GM12878 (cell line): ENCODE data around the gene HTR4. TPM values are rescaled to one million over a fixed set of nuclear protein-coding genes. Genes with fewer than 3 reads are reported as not detected.

ENCODE experiments used
- ATAC-seq: fragments of 200-7000 bp; cut with Tn5 transposase; 3 replicates; pipeline ENCODE4 v1.9.1; 2020; ENCODE audit warnings: mild to moderate bottlenecking, moderate library complexity
- BruUV-seq: library from RNA; stranded (reverse); fragments of 400-500 nt; replicated peaks from 2 replicates; lab custom pipeline; 2021; lab: Mats Ljungman, UMichigan
- CTCF ChIA-PET: fragments of 300-600 bp; sonication (Branson Sonifier 250); formaldehyde crosslinking; extraction: SDS; loops from one replicate; lab custom pipeline; 2021; ENCODE audit warnings: inconsistent platforms; lab: Yijun Ruan, JAX
- POLR2A ChIA-PET: fragments of 350-600 bp; formaldehyde crosslinking; extraction: SDS; loops from one replicate; lab custom pipeline; 2021; ENCODE audit warnings: inconsistent platforms; lab: Charles Lee
- RAD21 ChIA-PET: fragments of 300-600 bp; sonication (Branson Sonifier 250); formaldehyde crosslinking; loops from one replicate; lab custom pipeline; 2023; ENCODE audit warnings: antibody characterized with exemption; ENCODE audit not compliant: unreplicated experiment; lab: Charles Lee
- SMC1A ChIA-PET: fragments of 300-600 bp; sonication (Branson Sonifier 250); formaldehyde crosslinking; loops from one replicate; lab custom pipeline; 2023; ENCODE audit not compliant: unreplicated experiment, uncharacterized antibody; lab: Charles Lee
- DNase-seq: peaks from one replicate; pipeline ENCODE4 v3.0.0-alpha.2; 2011; ENCODE audit warnings: low read depth, low spot score
- FAIRE-seq: peaks from 3 replicates; lab custom pipeline; 2011; peaks lifted over from hg19 to GRCh38; lab: Jason Lieb, UNC
- H2AFZ ChIP-seq: 2 replicates; pipeline ENCODE4 v1.6.0; 2011; ENCODE audit warnings: low read depth, low read length, control low read depth; ENCODE audit not compliant: control insufficient read depth
- H3K27ac ChIP-seq: 2 replicates; pipeline ENCODE4 v1.5.1; 2011; ENCODE audit warnings: control low read depth; ENCODE audit not compliant: control insufficient read depth, insufficient read depth
- H3K27me3 ChIP-seq, 2 experiments: replicated peaks in 1 of 2; 2 replicates each; pipeline versions ENCODE4 v1.6.0 to v1.6.1; 2011; ENCODE audit warnings: low read length in 1 of 2; ENCODE audit not compliant: control insufficient read depth in 2 of 2, insufficient read depth in 2 of 2
- H3K36me3 ChIP-seq, 2 experiments: 2 replicates each; pipeline ENCODE4 v1.5.1; 2011; ENCODE audit warnings: low read length in 1 of 2; ENCODE audit not compliant: control insufficient read depth in 2 of 2, insufficient read depth in 2 of 2
- H3K4me1 ChIP-seq: 2 replicates; pipeline ENCODE4 v1.6.1; 2011; ENCODE audit warnings: mild to moderate bottlenecking, low read length, moderate library complexity, mixed read lengths; ENCODE audit not compliant: control insufficient read depth, insufficient read depth
- H3K4me2 ChIP-seq: 2 replicates; pipeline ENCODE4 v1.6.0; 2011; ENCODE audit warnings: control low read depth; ENCODE audit not compliant: control insufficient read depth, insufficient read depth
- H3K4me3 ChIP-seq: fragments of 200-600 bp; sonication (generic); 2 replicates; pipeline ENCODE4 v1.5.1; 2016
- H3K79me2 ChIP-seq: 2 replicates; pipeline ENCODE4 v1.6.0; 2011; ENCODE audit warnings: low read length; ENCODE audit not compliant: control insufficient read depth, insufficient read depth
- H3K9ac ChIP-seq: 2 replicates; pipeline ENCODE4 v1.8.0; 2011; ENCODE audit warnings: low read length, control low read depth, mixed read lengths; ENCODE audit not compliant: control insufficient read depth, insufficient read depth
- H3K9me3 ChIP-seq: replicated peaks from 3 replicates; pipeline ENCODE4 v1.5.1; 2011; ENCODE audit warnings: mild to moderate bottlenecking, low read length; ENCODE audit not compliant: control insufficient read depth, insufficient read depth
- H4K20me1 ChIP-seq: 2 replicates; pipeline ENCODE4 v1.6.0; 2011; ENCODE audit not compliant: control insufficient read depth, insufficient read depth
- GABPA ChIP-seq: IDR thresholded peaks from 2 replicates; pipeline ENCODE4 v1.6.1; 2014; ENCODE audit warnings: antibody characterized with exemption, low read depth, mild to moderate bottlenecking, inconsistent platforms
- LARP7 ChIP-seq: fragments of 450-650 bp; IDR thresholded peaks from 2 replicates; pipeline ENCODE4 v1.6.1; 2017; ENCODE audit warnings: mild to moderate bottlenecking
- RAD21 ChIP-seq: IDR thresholded peaks from 2 replicates; pipeline ENCODE4 v1.6.1; 2011; ENCODE audit warnings: mild to moderate bottlenecking, low read depth, low read length, moderate library complexity; ENCODE audit not compliant: insufficient read depth
- RCOR1 ChIP-seq: conservative IDR thresholded peaks from 2 replicates; pipeline ENCODE4 v1.6.1; 2012; ENCODE audit warnings: low read depth, low read length, improper control_type of control experiment
- SREBF1 ChIP-seq: IDR thresholded peaks from 2 replicates; pipeline ENCODE4 v1.6.1; 2012; ENCODE audit warnings: mild to moderate bottlenecking, low read length
- WGBS: methylation state at CpG from one replicate; pipeline ENCODE4 v1.1.6; 2016; ENCODE audit warnings: low lambda C conversion rate; ENCODE audit not compliant: insufficient replicate concordance, insufficient coverage; ENCODE audit errors: missing lambda C conversion rate; 5-methylcytosine and 5-hydroxymethylcytosine counted together
- in situ Hi-C: fragments of 300-500 bp; cut with MboI; formaldehyde crosslinking; loops from 9 replicates; pipeline ENCODE4 v1.14.3; 2018; ENCODE audit warnings: mixed read lengths
- intact Hi-C: fragments of 100-400 bp; cut with micrococcal nuclease; formaldehyde crosslinking; loops from one replicate; pipeline ENCODE4 v1.14.2; 2022; ENCODE audit not compliant: unreplicated experiment
- polyA plus RNA-seq, 11 experiments: library from polyadenylated mRNA; depleted of rRNA in 4 of 11; unstranded in 6 of 11; stranded (reverse) in 5 of 11; fragments of >200 nt; fragmentation: Nextera tagmentation in 4 of 11; fragmentation: Illumina TruSeq in 1 of 11; extraction: Ambion mirVana in 4 of 11; extraction: Trizol in 1 of 11; gene quantifications; 1 replicate in 1 of 11; 2 replicates in 10 of 11; pipeline versions ENCODE4 v1.2.1 to v1.2.3, GENCODE V29; 2011 to 2016; ENCODE audit warnings: inconsistent platforms in 2 of 11, missing spikeins in 2 of 11, low read depth in 1 of 11
- total RNA-seq, 4 experiments: library from RNA; depleted of rRNA in 3 of 4; stranded (reverse); fragments of >200 nt in 3 of 4; fragmentation: Illumina TruSeq in 1 of 4; extraction: Trizol in 1 of 4; gene quantifications; 2 replicates each; pipeline versions ENCODE4 v1.2.1 to v1.2.3, GENCODE V29; 2013 to 2021
- TF ChIP-seq, protein P1 (sequence below): fragments of 450-650 bp; IDR thresholded peaks from 2 replicates; pipeline ENCODE4 v1.6.1; 2016; ENCODE audit warnings: mild to moderate bottlenecking, moderate library complexity, borderline replicate concordance
- TF ChIP-seq, protein P2 (sequence below), 3 experiments: IDR thresholded peaks in 2 of 3; conservative IDR thresholded peaks in 1 of 3; 2 replicates each; pipeline ENCODE4 v1.5.1; 2011; ENCODE audit warnings: low read depth in 3 of 3, low read length in 3 of 3, mild to moderate bottlenecking in 3 of 3, control low read depth in 2 of 3, moderate library complexity in 2 of 3, inconsistent platforms in 1 of 3, mixed read lengths in 1 of 3; ENCODE audit not compliant: control insufficient read depth in 2 of 3, insufficient read depth in 1 of 3; ENCODE audit errors: extremely low read depth in 1 of 3

HTR4 gene
- total and polyA plus RNA-seq, 10 of the 15 experiments (the other 5 are each of a cell fraction or from before 2014, with no cell fraction given), result not detected

GRCh38 chr5:148492351-148492750 lies 162.0 kb downstream of the HTR4 start:
- Histone ChIP-seq H3K27me3 (peaks cover 0 to 5% of the 10 kb centered on the region in 2 experiments; a peak in 1 of 4 replicates), H3K79me2 (no peaks in the 10 kb centered on the region), H2AFZ (no peak overlapping the region), H3K4me1 (no peaks in the 10 kb centered on the region), H3K9ac (no peak overlapping the region), H4K20me1 (no peaks in the 10 kb centered on the region), H3K27ac (no peak overlapping the region), H3K36me3 (no peaks in the 10 kb centered on the region), H3K9me3 (no peaks in the 10 kb centered on the region), H3K4me3 (no peak overlapping the region), H3K4me2 (no peak overlapping the region)
- 22% methylated on average over 1 of the region's 1 CpG for WGBS
- ChIA-PET RAD21 (no interaction called here), CTCF (interaction anchor here (1.5 kb wide), 1 partner anchor 9 kb away, joined by 4 read pairs; no protein-coding TSS in a partner anchor), POLR2A (no interaction called here), SMC1A (no interaction called here)
- FAIRE-seq, result no peak
- in situ Hi-C loops, result loop anchor here (25.0 kb wide), 1 partner anchor 305 kb away; no protein-coding TSS in a partner anchor
- intact Hi-C loops, result no loop called here
- no peak for DNase-seq
- BruUV-seq, result no TSS peak
- TF ChIP-seq GABPA (no peak), RCOR1 (no peak), RAD21 (no peak), SREBF1 (no peak), LARP7 (no peak)
- TF ChIP-seq, protein P1, sequence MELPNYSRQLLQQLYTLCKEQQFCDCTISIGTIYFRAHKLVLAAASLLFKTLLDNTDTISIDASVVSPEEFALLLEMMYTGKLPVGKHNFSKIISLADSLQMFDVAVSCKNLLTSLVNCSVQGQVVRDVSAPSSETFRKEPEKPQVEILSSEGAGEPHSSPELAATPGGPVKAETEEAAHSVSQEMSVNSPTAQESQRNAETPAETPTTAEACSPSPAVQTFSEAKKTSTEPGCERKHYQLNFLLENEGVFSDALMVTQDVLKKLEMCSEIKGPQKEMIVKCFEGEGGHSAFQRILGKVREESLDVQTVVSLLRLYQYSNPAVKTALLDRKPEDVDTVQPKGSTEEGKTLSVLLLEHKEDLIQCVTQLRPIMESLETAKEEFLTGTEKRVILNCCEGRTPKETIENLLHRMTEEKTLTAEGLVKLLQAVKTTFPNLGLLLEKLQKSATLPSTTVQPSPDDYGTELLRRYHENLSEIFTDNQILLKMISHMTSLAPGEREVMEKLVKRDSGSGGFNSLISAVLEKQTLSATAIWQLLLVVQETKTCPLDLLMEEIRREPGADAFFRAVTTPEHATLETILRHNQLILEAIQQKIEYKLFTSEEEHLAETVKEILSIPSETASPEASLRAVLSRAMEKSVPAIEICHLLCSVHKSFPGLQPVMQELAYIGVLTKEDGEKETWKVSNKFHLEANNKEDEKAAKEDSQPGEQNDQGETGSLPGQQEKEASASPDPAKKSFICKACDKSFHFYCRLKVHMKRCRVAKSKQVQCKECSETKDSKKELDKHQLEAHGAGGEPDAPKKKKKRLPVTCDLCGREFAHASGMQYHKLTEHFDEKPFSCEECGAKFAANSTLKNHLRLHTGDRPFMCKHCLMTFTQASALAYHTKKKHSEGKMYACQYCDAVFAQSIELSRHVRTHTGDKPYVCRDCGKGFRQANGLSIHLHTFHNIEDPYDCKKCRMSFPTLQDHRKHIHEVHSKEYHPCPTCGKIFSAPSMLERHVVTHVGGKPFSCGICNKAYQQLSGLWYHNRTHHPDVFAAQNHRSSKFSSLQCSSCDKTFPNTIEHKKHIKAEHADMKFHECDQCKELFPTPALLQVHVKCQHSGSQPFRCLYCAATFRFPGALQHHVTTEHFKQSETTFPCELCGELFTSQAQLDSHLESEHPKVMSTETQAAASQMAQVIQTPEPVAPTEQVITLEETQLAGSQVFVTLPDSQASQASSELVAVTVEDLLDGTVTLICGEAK, result no peak
- TF ChIP-seq, protein P2, sequence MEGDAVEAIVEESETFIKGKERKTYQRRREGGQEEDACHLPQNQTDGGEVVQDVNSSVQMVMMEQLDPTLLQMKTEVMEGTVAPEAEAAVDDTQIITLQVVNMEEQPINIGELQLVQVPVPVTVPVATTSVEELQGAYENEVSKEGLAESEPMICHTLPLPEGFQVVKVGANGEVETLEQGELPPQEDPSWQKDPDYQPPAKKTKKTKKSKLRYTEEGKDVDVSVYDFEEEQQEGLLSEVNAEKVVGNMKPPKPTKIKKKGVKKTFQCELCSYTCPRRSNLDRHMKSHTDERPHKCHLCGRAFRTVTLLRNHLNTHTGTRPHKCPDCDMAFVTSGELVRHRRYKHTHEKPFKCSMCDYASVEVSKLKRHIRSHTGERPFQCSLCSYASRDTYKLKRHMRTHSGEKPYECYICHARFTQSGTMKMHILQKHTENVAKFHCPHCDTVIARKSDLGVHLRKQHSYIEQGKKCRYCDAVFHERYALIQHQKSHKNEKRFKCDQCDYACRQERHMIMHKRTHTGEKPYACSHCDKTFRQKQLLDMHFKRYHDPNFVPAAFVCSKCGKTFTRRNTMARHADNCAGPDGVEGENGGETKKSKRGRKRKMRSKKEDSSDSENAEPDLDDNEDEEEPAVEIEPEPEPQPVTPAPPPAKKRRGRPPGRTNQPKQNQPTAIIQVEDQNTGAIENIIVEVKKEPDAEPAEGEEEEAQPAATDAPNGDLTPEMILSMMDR (IDR thresholded peaks at IDR 0.05 in 2 of 3, conservative IDR thresholded peaks at IDR 0.05 in 1 of 3; ENCODE audit: control insufficient read depth in 2 of 3, extremely low read depth in 1 of 3, insufficient read depth in 1 of 3, low read depth in 3 of 3, low read length in 3 of 3), result no peak
- ATAC-seq, result no peak
